ENCODE results near the gene REPIN1.

Gene REPIN1

GRCh38 chr7:150378115-150378852, 9.7 kb downstream of the REPIN1 start:
- peak overlapping the region; percentile 45 for H3K4me3 ChIP-seq (ENCODE audit: low read depth, low read length)
- TF ChIP-seq, protein P1, sequence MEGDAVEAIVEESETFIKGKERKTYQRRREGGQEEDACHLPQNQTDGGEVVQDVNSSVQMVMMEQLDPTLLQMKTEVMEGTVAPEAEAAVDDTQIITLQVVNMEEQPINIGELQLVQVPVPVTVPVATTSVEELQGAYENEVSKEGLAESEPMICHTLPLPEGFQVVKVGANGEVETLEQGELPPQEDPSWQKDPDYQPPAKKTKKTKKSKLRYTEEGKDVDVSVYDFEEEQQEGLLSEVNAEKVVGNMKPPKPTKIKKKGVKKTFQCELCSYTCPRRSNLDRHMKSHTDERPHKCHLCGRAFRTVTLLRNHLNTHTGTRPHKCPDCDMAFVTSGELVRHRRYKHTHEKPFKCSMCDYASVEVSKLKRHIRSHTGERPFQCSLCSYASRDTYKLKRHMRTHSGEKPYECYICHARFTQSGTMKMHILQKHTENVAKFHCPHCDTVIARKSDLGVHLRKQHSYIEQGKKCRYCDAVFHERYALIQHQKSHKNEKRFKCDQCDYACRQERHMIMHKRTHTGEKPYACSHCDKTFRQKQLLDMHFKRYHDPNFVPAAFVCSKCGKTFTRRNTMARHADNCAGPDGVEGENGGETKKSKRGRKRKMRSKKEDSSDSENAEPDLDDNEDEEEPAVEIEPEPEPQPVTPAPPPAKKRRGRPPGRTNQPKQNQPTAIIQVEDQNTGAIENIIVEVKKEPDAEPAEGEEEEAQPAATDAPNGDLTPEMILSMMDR (IDR thresholded peaks at IDR 0.05; ENCODE audit: low read depth, low read length) = peak; percentile 29
- DNase-seq (ENCODE audit: low read depth, low spot score) = peak; percentile 71
- in situ Hi-C loops (cut with HindIII; ENCODE audit: low sequenced_read_pairs) = no loop called here

DNA sequence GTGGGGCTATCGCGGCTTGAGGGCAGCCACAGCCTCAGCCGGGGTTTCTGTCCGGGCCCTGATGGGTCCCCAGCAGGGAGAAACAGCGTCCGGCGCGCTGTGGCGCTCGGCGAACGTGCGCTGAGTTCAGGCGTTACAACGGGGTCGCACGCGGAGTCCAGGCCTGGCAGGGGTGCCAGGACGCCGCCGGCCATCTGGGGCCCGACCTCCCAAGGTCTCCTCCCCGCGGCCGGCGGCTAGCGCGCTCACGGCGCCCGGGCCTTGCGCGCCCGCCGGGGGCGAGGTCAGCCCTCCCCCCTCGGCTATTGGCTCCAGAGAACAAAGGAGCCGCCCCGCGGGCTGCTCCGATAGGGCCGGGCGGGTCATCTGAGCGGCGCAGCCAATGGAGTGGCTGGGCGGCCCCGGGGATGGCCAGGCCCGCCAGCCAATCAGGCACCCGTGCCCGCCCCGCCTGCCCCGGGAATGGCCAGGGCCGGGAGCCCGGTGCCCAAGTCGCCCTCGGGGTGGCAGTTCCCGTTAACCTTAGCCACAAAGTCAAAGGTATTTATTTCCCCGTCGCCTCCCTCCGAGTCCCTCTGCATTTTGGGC, 10.3 kb downstream of the REPIN1 start, which contains the start of gene ZNF775:
ZNF775 (plus strand) TSS at position 478 of the 588 bp plus-strand sequence. CDS start 9,141 bp downstream, outside the sequence.
- peak; percentile 95 for DNase-seq (ENCODE audit: low read depth, low spot score)
- TF ChIP-seq, protein P1 (IDR thresholded peaks at IDR 0.05; ENCODE audit: low read depth, low read length) = no peak
- in situ Hi-C loops (cut with HindIII; ENCODE audit: low sequenced_read_pairs) = no loop called here
- peak within 1 kb of the TSS; percentile 83 for H3K4me3 ChIP-seq (ENCODE audit: low read depth, low read length)

DNA sequence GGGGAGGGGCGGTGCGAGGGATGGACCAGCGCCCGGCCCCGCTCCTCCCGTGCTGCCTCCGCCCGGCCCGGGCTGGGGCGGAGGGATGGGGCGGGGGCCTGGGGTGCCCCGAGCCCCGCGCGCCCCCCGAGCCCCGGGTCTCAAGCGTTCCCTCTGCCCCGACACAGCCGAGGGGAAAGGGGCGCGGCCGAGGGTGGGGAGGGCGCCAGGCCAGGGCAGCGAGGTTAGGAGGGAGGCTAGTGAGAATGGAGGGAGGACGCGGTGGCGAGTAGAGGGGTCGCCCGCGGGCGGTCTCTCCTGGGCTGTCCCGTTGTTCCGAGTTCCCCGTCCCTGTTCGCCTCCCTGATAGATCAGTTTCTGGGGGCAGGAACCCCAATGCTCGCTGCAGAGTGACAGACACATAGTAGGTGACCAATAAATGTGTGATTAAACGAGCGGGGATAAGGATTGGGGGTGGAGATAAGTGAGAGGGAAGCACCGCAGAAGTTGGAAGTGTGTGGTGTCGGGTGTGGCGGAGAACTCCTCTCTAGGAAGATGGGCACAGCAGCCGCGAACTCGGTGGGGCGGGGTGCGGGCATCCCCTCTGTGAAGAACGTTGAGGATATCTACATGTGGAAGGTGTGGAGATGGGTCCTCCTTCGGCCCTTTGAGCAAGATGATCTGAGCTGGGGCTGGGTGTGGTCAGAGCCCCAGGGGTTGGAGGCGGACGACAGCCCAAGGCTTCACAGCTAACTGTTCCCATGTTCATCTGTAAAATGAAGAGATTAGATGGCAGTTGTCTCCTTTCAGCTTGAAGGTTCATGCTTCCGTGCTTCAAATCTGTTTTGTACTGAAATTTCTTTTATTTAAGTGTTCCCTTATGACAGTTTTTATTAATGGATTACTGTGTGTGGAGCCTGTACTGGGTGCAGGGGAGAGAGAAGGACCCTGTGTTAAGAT, 11.1 kb downstream of the REPIN1 start:
- in situ Hi-C loops (cut with HindIII; ENCODE audit: low sequenced_read_pairs) = no loop called here
- TF ChIP-seq, protein P1 (IDR thresholded peaks at IDR 0.05; ENCODE audit: low read depth, low read length) = no peak
- peak overlapping the region; percentile 83 for H3K4me3 ChIP-seq (ENCODE audit: low read depth, low read length)
- DNase-seq (ENCODE audit: low read depth, low spot score) = no peak

DNA sequence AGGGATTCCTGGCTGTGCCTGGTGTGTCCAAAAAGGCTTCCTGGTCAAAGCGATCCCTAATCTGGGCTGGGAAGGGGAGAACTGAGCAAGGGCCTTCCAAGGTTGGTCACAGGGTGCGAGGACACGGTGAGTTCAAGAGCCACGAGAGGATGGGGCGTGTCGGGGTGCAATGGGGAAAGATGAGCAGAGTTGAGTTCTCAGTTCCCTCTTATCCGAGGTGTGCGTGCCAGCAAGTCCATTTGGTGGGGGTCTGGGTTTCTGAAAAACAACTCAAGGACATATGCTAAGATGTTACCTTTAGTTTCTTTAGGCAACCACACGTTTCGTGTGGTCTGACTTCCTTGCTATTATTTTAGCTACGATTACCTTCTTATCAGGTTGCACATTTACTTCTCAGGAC, 11.8 kb downstream of the REPIN1 start:
- in situ Hi-C loops (cut with HindIII; ENCODE audit: low sequenced_read_pairs) = no loop called here
- DNase-seq (ENCODE audit: low read depth, low spot score) = no peak
- H3K4me3 ChIP-seq (ENCODE audit: low read depth, low read length) = peak overlapping the region; percentile 83
- TF ChIP-seq, protein P1 (IDR thresholded peaks at IDR 0.05; ENCODE audit: low read depth, low read length) = no peak

GRCh38 chr7:150381096-150381495, 12.5 kb downstream of the REPIN1 start:
- H3K4me3 ChIP-seq (ENCODE audit: low read depth, low read length) = no peak overlapping the region
- in situ Hi-C loops (cut with HindIII; ENCODE audit: low sequenced_read_pairs) = no loop called here
- TF ChIP-seq, protein P1 (IDR thresholded peaks at IDR 0.05; ENCODE audit: low read depth, low read length) = no peak
- DNase-seq (ENCODE audit: low read depth, low spot score) = no peak

- TF ChIP-seq, protein P1 (IDR thresholded peaks at IDR 0.05; ENCODE audit: low read depth, low read length) = no peak
- no peak for DNase-seq (ENCODE audit: low read depth, low spot score)
- in situ Hi-C loops (cut with HindIII; ENCODE audit: low sequenced_read_pairs) = no loop called here
- H3K4me3 ChIP-seq (ENCODE audit: low read depth, low read length) = no peak overlapping the region
Observed at GRCh38 chr7:150381785-150382122, 13.1 kb downstream of the REPIN1 start.
